Transverse colon (tissue), 4 donors: ENCODE results near the gene TEX44.

Source experiments
- CTCF ChIP-seq, 5 experiments: fragments of 200-600 bp in 3 of 5; fragments of 450-650 bp in 2 of 5; sonication (generic) in 3 of 5; IDR thresholded peaks; 1 replicate in 2 of 5; 2 replicates in 3 of 5; pipeline ENCODE4 v1.5.1; 2016 to 2017; ENCODE audit warnings: antibody characterized with exemption in 5 of 5, inconsistent platforms in 3 of 5, mild to moderate bottlenecking in 2 of 5, moderate library complexity in 1 of 5
- POLR2A ChIP-seq: fragments of 450-650 bp; IDR thresholded peaks from one replicate; pipeline ENCODE4 v1.6.1; 2016; ENCODE audit warnings: antibody characterized with exemption, mild to moderate bottlenecking, moderate library complexity
- POLR2AphosphoS5 ChIP-seq, 3 donors: sonication (generic); formaldehyde crosslinking; IDR thresholded peaks; one replicate each; pipeline ENCODE4 v1.6.1; 2016; ENCODE audit warnings: antibody characterized with exemption in 3 of 3

GRCh38 chr2:231568785-231569435 lies 23.8 kb upstream of the TEX44 start:
- TF ChIP-seq CTCF (IDR thresholded peaks at IDR 0.05) (no peak), POLR2AphosphoS5 (IDR thresholded peaks at IDR 0.05) (no peak), POLR2A (no peak)
